Stimulated activated CD8-positive, alpha-beta memory T cell treated with anti-CD3 and anti-CD28 coated beads, Interleukin-15, amount 100 ng/mL, for 48 hours (primary cell): ENCODE results near the gene FER1L5.

Experiments
- DNase-seq, 2 donors: peaks; one replicate each; pipeline ENCODE4 v3.0.0-alpha.2; 2020; ENCODE audit warnings: low read depth in 2 of 2

Gene FER1L5

GRCh38 chr2:96739633-96740428 lies 97.3 kb downstream of the FER1L5 start, which contains the start of gene LMAN2L:
Gene LMAN2L (minus strand): TSS chr2:96740064. CDS start chr2:96740040, 24 bp downstream.
- peak; percentile 94 to 97 for DNase-seq

- no peak for DNase-seq
Measured at GRCh38 chr2:96747061-96747617, 104.6 kb downstream of the FER1L5 start.

GRCh38 chr2:96751800-96752199 lies 109.2 kb downstream of the FER1L5 start:
- DNase-seq, result no peak

- no peak for DNase-seq
Measured at GRCh38 chr2:96753661-96754282, 111.2 kb downstream of the FER1L5 start.

GRCh38 chr2:96754317-96754716 lies 111.8 kb downstream of the FER1L5 start:
- DNase-seq, result no peak
